Psoas muscle (tissue), 8 donors: Measurements from ENCODE around the gene SGCD. TPM values are rescaled to one million over a fixed set of nuclear protein-coding genes. Genes with fewer than 3 reads are reported as not detected.

Experiments
- ATAC-seq, 4 donors: fragments of 200-7000 bp; cut with Tn5 transposase; one replicate each; pipeline ENCODE4 v1.9.1; 2020; ENCODE audit warnings: moderate library complexity in 3 of 4, mild to moderate bottlenecking in 2 of 4
- DNase-seq, 2 donors: peaks; one replicate each; pipeline ENCODE4 v3.0.0-alpha.2; 2020
- H3K27ac ChIP-seq: fragments of 200-600 bp; one replicate; pipeline ENCODE4 v1.8.0; 2022
- H3K27me3 ChIP-seq, 3 donors: fragments of 200-600 bp in 1 of 3; one replicate each; pipeline versions ENCODE4 v1.6.1 to v1.8.0; 2013 to 2022; ENCODE audit warnings: low read length in 2 of 3, mild to moderate bottlenecking in 2 of 3, moderate library complexity in 1 of 3; ENCODE audit not compliant: insufficient read depth in 3 of 3
- H3K36me3 ChIP-seq, 2 donors: fragments of 200-600 bp in 1 of 2; one replicate each; pipeline versions ENCODE4 v1.6.1 to v1.8.0; 2013 to 2022; ENCODE audit warnings: low read depth in 1 of 2, mild to moderate bottlenecking in 1 of 2, moderate library complexity in 1 of 2; ENCODE audit not compliant: insufficient read depth in 1 of 2
- H3K4me1 ChIP-seq: fragments of 200-600 bp; one replicate; pipeline ENCODE4 v1.8.0; 2022
- H3K4me3 ChIP-seq: fragments of 200-600 bp; one replicate; pipeline ENCODE4 v1.8.0; 2022; ENCODE audit warnings: mild to moderate bottlenecking
- H3K9me3 ChIP-seq: fragments of 200-600 bp; one replicate; pipeline ENCODE4 v1.8.0; 2022
- CTCF ChIP-seq: fragments of 200-600 bp; IDR thresholded peaks from one replicate; pipeline ENCODE4 v1.8.0; 2022; ENCODE audit warnings: antibody characterized with exemption
- WGBS, 3 donors: extraction: QIAGEN DNeasy Blood & Tissue Kit; methylation state at CpG; one replicate each; pipeline versions ENCODE4 v1.1.6 to v1.1.7; 2013; 5-methylcytosine and 5-hydroxymethylcytosine counted together
- intact Hi-C, 2 donors: fragments of 100-400 bp; cut with DNase I; formaldehyde crosslinking; loops; one replicate each; pipeline versions ENCODE4 v1.11.0 to v1.14.2; 2022
- polyA plus RNA-seq, 3 donors: library from polyadenylated mRNA; stranded (reverse); fragments of 200-250 nt; gene quantifications; one replicate each; pipeline ENCODE4 v1.2.3, GENCODE V29; 2013
- total RNA-seq, 4 donors: library from RNA; stranded (reverse); fragmentation: NEBNext Ultra II Directional in 2 of 4; extraction: Animal tissue kit (Norgen Biotek cat#: 25700) in 2 of 4; gene quantifications; one replicate each; pipeline versions ENCODE4 v1.2.1 to v1.2.4, GENCODE V29; 2021 to 2023
- donor health status: healthy with polysubstance abuse.
- donor health status: DM: no; HTN: no; CAD: no; lungs with moderate emphysema.
- donor health status: Bipolar disorder and iron deficiency.
- donor health status: healthy.
- donor health status: DM: yes; HTN: yes; CAD: no.
- donor health status: DM: no; HTN: no; CAD: no.
- donor health status: DM: no; HTN: no; CAD: no.
- donor health status: DM: yes; HTN: yes; CAD: no.

SGCD gene
- total and polyA plus RNA-seq, 7 donors = 13.2 to 51.5 (median 33.2) TPM

GRCh38 chr5:156526081-156526925 is 199.3 kb downstream of the SGCD start:
- ATAC-seq = no peak
- H3K36me3 ChIP-seq = no peaks in the 10 kb centered on the region
- intact Hi-C loops = no loop called here

GRCh38 chr5:156527611-156528010 is 200.6 kb downstream of the SGCD start:
- Histone ChIP-seq H3K4me1 (peaks cover 14% of the 10 kb centered on the region), H3K27ac (no peak overlapping the region), H3K27me3 (no peaks in the 10 kb centered on the region), H3K9me3 (no peaks in the 10 kb centered on the region), H3K36me3 (no peaks in the 10 kb centered on the region), H3K4me3 (no peak overlapping the region)
- 50 to 57% (median 55%) methylated on average over 2 of the region's 2 CpGs for WGBS, 3 donors
- no peak for DNase-seq
- no peak for TF ChIP-seq CTCF
- intact Hi-C loops = no loop called here
- ATAC-seq = no peak

More at GRCh38 chr5:156526081-156526925, 199.3 kb downstream of the SGCD start:
- Histone ChIP-seq H3K27ac (no peak overlapping the region), H3K9me3 (peaks cover 5% of the 10 kb centered on the region), H3K27me3 (no peaks in the 10 kb centered on the region), H3K4me1 (peaks cover 14% of the 10 kb centered on the region), H3K4me3 (no peak overlapping the region)
- WGBS, 3 donors = 73 to 75% (median 74%) methylated on average over 9 of the region's 9 CpGs
- no peak for DNase-seq
- no peak for TF ChIP-seq CTCF

- ATAC-seq (peak; percentile 33 to 67 (median 64)), DNase-seq (no peak)
- WGBS, 3 donors = 90 to 100% (median 94%) methylated on average over 1 of the region's 1 CpG
- Histone ChIP-seq H3K36me3 (no peaks in the 10 kb centered on the region), H3K27ac (peak overlapping the region; percentile 58), H3K9me3 (no peaks in the 10 kb centered on the region), H3K4me1 (peaks cover 14% of the 10 kb centered on the region), H3K4me3 (no peak overlapping the region), H3K27me3 (no peaks in the 10 kb centered on the region)
- TF ChIP-seq CTCF = no peak
- intact Hi-C loops = no loop called here
Measured at GRCh38 chr5:156528673-156529072, 201.7 kb downstream of the SGCD start.

- WGBS, 3 donors = 52 to 66% (median 55%) methylated on average over 1 of the region's 1 CpG
- Histone ChIP-seq H3K27me3 (no peaks in the 10 kb centered on the region), H3K27ac (peak overlapping the region; percentile 58), H3K4me1 (peaks cover 21% of the 10 kb centered on the region), H3K36me3 (no peaks in the 10 kb centered on the region), H3K4me3 (no peak overlapping the region), H3K9me3 (no peaks in the 10 kb centered on the region)
- ATAC-seq (peak; percentile 42 to 69 (median 56)), DNase-seq (no peak)
- TF ChIP-seq CTCF = no peak
- intact Hi-C loops = no loop called here
Measured at GRCh38 chr5:156529892-156530291, 202.9 kb downstream of the SGCD start.
